Measurements from ENCODE around the gene OSBPL8. TPM values are rescaled to one million over a fixed set of nuclear protein-coding genes. Genes with fewer than 3 reads are reported as not detected.
"Not testable (repeated sequence)": the region's sequence is repeated elsewhere in the genome, so short reads cannot be mapped to it uniquely, and the experiment has no call there.

The OSBPL8 gene
- total RNA-seq, 2 experiments from 2014 or later, result 101 TPM

GRCh38 chr12:76530516-76530915, 29.1 kb downstream of the OSBPL8 start:
- Mint-ChIP-seq H3K4me3 (no peak overlapping the region), H3K27ac (no peak overlapping the region), H3K4me1 (peaks cover 4% of the 10 kb centered on the region), H3K36me3 (peaks cover 31% of the 10 kb centered on the region), H3K27me3 (no peaks in the 10 kb centered on the region), H3K9me3 (peaks cover 2% of the 10 kb centered on the region)
- DNase-seq, result no peak
- ATAC-seq (ENCODE audit: low read depth), result no peak
- POLR2A ChIA-PET, result interaction anchor here (0.7 kb wide), 1 partner anchor 34 kb away, joined by 3 read pairs; no protein-coding TSS in a partner anchor

GRCh38 chr12:76529226-76529918, 30.2 kb downstream of the OSBPL8 start:
- no peaks in the 10 kb centered on the region for H3K27me3 Mint-ChIP-seq
- peaks cover 31% of the 10 kb centered on the region for H3K36me3 Mint-ChIP-seq
- no peak overlapping the region for H3K27ac Mint-ChIP-seq
- DNase-seq (no peak), ATAC-seq (ENCODE audit: low read depth) (no peak)
- H3K4me1 Mint-ChIP-seq, result peaks cover 3% of the 10 kb centered on the region
- POLR2A ChIA-PET, result no interaction called here
- peaks cover under 1% of the 10 kb centered on the region for H3K9me3 Mint-ChIP-seq
- no peak overlapping the region for H3K4me3 Mint-ChIP-seq

- DNase-seq (no peak), ATAC-seq (ENCODE audit: low read depth) (no peak)
- Mint-ChIP-seq H3K36me3 (peaks cover 48% of the 10 kb centered on the region), H3K27me3 (no peaks in the 10 kb centered on the region), H3K4me1 (peaks cover 24% of the 10 kb centered on the region), H3K4me3 (no peak overlapping the region), H3K9me3 (peaks cover 26% of the 10 kb centered on the region), H3K27ac (no peak overlapping the region)
- POLR2A ChIA-PET, result no interaction called here
These were observed 36.2 kb downstream of the OSBPL8 start for GRCh38 chr12:76523408-76523807.

- POLR2A ChIA-PET, result no interaction called here
- no peak for ATAC-seq (ENCODE audit: low read depth)
- peaks cover 61% of the 10 kb centered on the region for H3K36me3 Mint-ChIP-seq
These were observed 39.2 kb downstream of the OSBPL8 start for GRCh38 chr12:76520348-76520747.

GRCh38 chr12:76519538-76519937, 40.0 kb downstream of the OSBPL8 start:
- Mint-ChIP-seq H3K4me3 (peak overlapping the region; percentile 39), H3K36me3 (peaks cover 66% of the 10 kb centered on the region), H3K4me1 (peaks cover 24% of the 10 kb centered on the region), H3K27me3 (no peaks in the 10 kb centered on the region), H3K9me3 (peaks cover 29% of the 10 kb centered on the region), H3K27ac (peak overlapping the region; percentile 22)
- DNase-seq, result no peak
- no peak for ATAC-seq (ENCODE audit: low read depth)
- POLR2A ChIA-PET, result no interaction called here

More at GRCh38 chr12:76520348-76520747, 39.2 kb downstream of the OSBPL8 start:
- no peak overlapping the region for H3K4me3 Mint-ChIP-seq
- no peaks in the 10 kb centered on the region for H3K27me3 Mint-ChIP-seq
- no peak for DNase-seq
- peaks cover 24% of the 10 kb centered on the region for H3K4me1 Mint-ChIP-seq
- no peak overlapping the region for H3K27ac Mint-ChIP-seq
- H3K9me3 Mint-ChIP-seq, result peaks cover 26% of the 10 kb centered on the region

- H3K4me1 Mint-ChIP-seq, result peaks cover 24% of the 10 kb centered on the region
- DNase-seq (no peak), ATAC-seq (ENCODE audit: low read depth) (no peak)
- H3K9me3 Mint-ChIP-seq, result peaks cover 32% of the 10 kb centered on the region
- H3K27me3 Mint-ChIP-seq, result no peaks in the 10 kb centered on the region
- no peak overlapping the region for H3K4me3 Mint-ChIP-seq
- POLR2A ChIA-PET, result no interaction called here
- no peak overlapping the region for H3K27ac Mint-ChIP-seq
- peaks cover 68% of the 10 kb centered on the region for H3K36me3 Mint-ChIP-seq
These were observed 40.9 kb downstream of the OSBPL8 start for GRCh38 chr12:76518699-76519098.

GRCh38 chr12:76515271-76515670, 44.3 kb downstream of the OSBPL8 start:
- POLR2A ChIA-PET, result no interaction called here
- H3K4me3 Mint-ChIP-seq, result no peak overlapping the region
- ATAC-seq (ENCODE audit: low read depth), result no peak
- peaks cover 48% of the 10 kb centered on the region for H3K36me3 Mint-ChIP-seq
- peaks cover 13% of the 10 kb centered on the region for H3K4me1 Mint-ChIP-seq
- H3K9me3 Mint-ChIP-seq, result peaks cover 25% of the 10 kb centered on the region
- H3K27me3 Mint-ChIP-seq, result no peaks in the 10 kb centered on the region
- no peak for DNase-seq
- H3K27ac Mint-ChIP-seq, result no peak overlapping the region

- DNase-seq; H3K27ac Mint-ChIP-seq; ATAC-seq (ENCODE audit: low read depth); H3K27me3 Mint-ChIP-seq; H3K4me3 Mint-ChIP-seq; H3K4me1 Mint-ChIP-seq: not testable (repeated sequence)
- peaks cover 37% of the 10 kb centered on the region for H3K36me3 Mint-ChIP-seq
- H3K9me3 Mint-ChIP-seq, result peaks cover 17% of the 10 kb centered on the region
- POLR2A ChIA-PET, result interaction anchor here (0.6 kb wide), 1 partner anchor 121 kb away, joined by 3 read pairs; no protein-coding TSS in a partner anchor
These were observed 48.4 kb downstream of the OSBPL8 start for GRCh38 chr12:76511116-76511716.

- Mint-ChIP-seq H3K4me1 (no peaks in the 10 kb centered on the region), H3K9me3 (peaks cover 8% of the 10 kb centered on the region), H3K4me3 (no peak overlapping the region), H3K27ac (no peak overlapping the region), H3K27me3 (no peaks in the 10 kb centered on the region), H3K36me3 (peaks cover 34% of the 10 kb centered on the region)
- POLR2A ChIA-PET, result no interaction called here
- DNase-seq (no peak), ATAC-seq (ENCODE audit: low read depth) (no peak)
These were observed 51.2 kb downstream of the OSBPL8 start for GRCh38 chr12:76508128-76508980.

- H3K9me3 Mint-ChIP-seq, result peaks cover 6% of the 10 kb centered on the region
- peaks cover 43% of the 10 kb centered on the region for H3K36me3 Mint-ChIP-seq
- H3K27me3 Mint-ChIP-seq, result no peaks in the 10 kb centered on the region
- POLR2A ChIA-PET, result no interaction called here
- H3K4me1 Mint-ChIP-seq, result no peaks in the 10 kb centered on the region
- no peak overlapping the region for H3K4me3 Mint-ChIP-seq
- ATAC-seq (ENCODE audit: low read depth) (no peak), DNase-seq (no peak)
- H3K27ac Mint-ChIP-seq, result no peak overlapping the region
These were observed 53.4 kb downstream of the OSBPL8 start for GRCh38 chr12:76506149-76506548.

- peaks cover 45% of the 10 kb centered on the region for H3K36me3 Mint-ChIP-seq
- peaks cover 5% of the 10 kb centered on the region for H3K9me3 Mint-ChIP-seq
- DNase-seq (no peak), ATAC-seq (ENCODE audit: low read depth) (no peak)
- no peaks in the 10 kb centered on the region for H3K27me3 Mint-ChIP-seq
- no peak overlapping the region for H3K4me3 Mint-ChIP-seq
- no peaks in the 10 kb centered on the region for H3K4me1 Mint-ChIP-seq
- H3K27ac Mint-ChIP-seq, result no peak overlapping the region
- POLR2A ChIA-PET, result no interaction called here
These were observed 54.5 kb downstream of the OSBPL8 start for GRCh38 chr12:76505050-76505449.

GRCh38 chr12:76504606-76505005, 55.0 kb downstream of the OSBPL8 start:
- Mint-ChIP-seq H3K4me1 (no peaks in the 10 kb centered on the region), H3K27me3 (no peaks in the 10 kb centered on the region), H3K9me3 (peaks cover 8% of the 10 kb centered on the region), H3K4me3 (no peak overlapping the region), H3K36me3 (peaks cover 48% of the 10 kb centered on the region), H3K27ac (no peak overlapping the region)
- POLR2A ChIA-PET, result no interaction called here
- no peak for DNase-seq
- no peak for ATAC-seq (ENCODE audit: low read depth)

GRCh38 chr12:76503957-76504356, 55.6 kb downstream of the OSBPL8 start:
- POLR2A ChIA-PET, result no interaction called here
- Mint-ChIP-seq H3K27ac (no peak overlapping the region), H3K4me3 (no peak overlapping the region), H3K4me1 (no peaks in the 10 kb centered on the region), H3K9me3 (peaks cover 8% of the 10 kb centered on the region), H3K36me3 (peaks cover 48% of the 10 kb centered on the region), H3K27me3 (no peaks in the 10 kb centered on the region)
- DNase-seq (no peak), ATAC-seq (ENCODE audit: low read depth) (no peak)
